ENCODE data around the gene ZNF749. TPM values are rescaled to one million over a fixed set of nuclear protein-coding genes. Genes with fewer than 3 reads are reported as not detected.

The ZNF749 gene
- total and polyA plus RNA-seq, 10 of the 15 experiments (the other 5 are each of a cell fraction or from before 2014, with no cell fraction given) = 3.1 to 20.2 (median 13.7) TPM

GRCh38 chr19:57406516-57407123 lies 28.5 kb upstream of the ZNF749 start (continued):
- TF ChIP-seq SMC3 (IDR thresholded peaks at IDR 0.05; ENCODE audit: borderline replicate concordance, low read length) (peak; percentile 79), NKRF (conservative IDR thresholded peaks at IDR 0.05) (no peak), ELK1 (IDR thresholded peaks at IDR 0.05; ENCODE audit: low read depth, low read length) (no peak), IRF4 (IDR thresholded peaks at IDR 0.05; ENCODE audit: low read depth, low read length) (0 out of 2 replicates have a peak, but pooled peaks have one; percentile 11), SRF (IDR thresholded peaks at IDR 0.05; ENCODE audit: low read depth in 2 of 2, low read length in 2 of 2) (no peak), SMARCA5 (IDR thresholded peaks at IDR 0.05) (peak; percentile 64; the same call in 1 of the 2 replicates), SIN3A (IDR thresholded peaks at IDR 0.05; ENCODE audit: low read depth, low read length) (no peak), MTA2 (IDR thresholded peaks at IDR 0.05; ENCODE audit: low read depth) (no peak), TBL1XR1 (IDR thresholded peaks at IDR 0.05; ENCODE audit: low read depth, low read length) (no peak), RAD21 (IDR thresholded peaks at IDR 0.05; ENCODE audit: insufficient read depth, low read depth, low read length) (peak; percentile 86), KAT2A (conservative IDR thresholded peaks at IDR 0.05; ENCODE audit: control insufficient read depth, low read depth, low read length) (no peak), BRCA1 (IDR thresholded peaks at IDR 0.05; ENCODE audit: low read depth, low read length) (no peak), BHLHE40 (IDR thresholded peaks at IDR 0.05; ENCODE audit: borderline replicate concordance in 1 of 2, low read depth in 2 of 2, low read length in 1 of 2) (peak in 1 of 2 experiments; percentile 38; a peak in 1 of 4 replicates), ZNF622 (IDR thresholded peaks at IDR 0.05) (no peak), ZNF207 (IDR thresholded peaks at IDR 0.05; ENCODE audit: borderline replicate concordance) (no peak), SKIL (IDR thresholded peaks at IDR 0.05; ENCODE audit: low read depth, poor library complexity, severe bottlenecking) (no peak), NBN (IDR thresholded peaks at IDR 0.05) (no peak), PKNOX1 (IDR thresholded peaks at IDR 0.05) (no peak)

Data from GM12878 (cell line).